Mesothelial cell of epicardium (in vitro differentiated cells): ENCODE data around the gene CUEDC2. TPM values are rescaled to one million over a fixed set of nuclear protein-coding genes. Genes with fewer than 3 reads are reported as not detected.

ENCODE experiments used
- DNase-seq, 2 experiments: peaks; one replicate each; pipeline ENCODE4 v3.0.0; 2021; ENCODE audit warnings: low spot score in 2 of 2; ENCODE audit not compliant: unreplicated experiment in 2 of 2
- H3K27ac Mint-ChIP-seq: 2 replicates; pipeline ENCODE4 v1.8.0; 2021; ENCODE audit warnings: mixed read lengths
- H3K27me3 Mint-ChIP-seq: 2 replicates; pipeline ENCODE4 v1.8.0; 2021; ENCODE audit warnings: low read depth, mixed read lengths
- H3K36me3 Mint-ChIP-seq: 2 replicates; pipeline ENCODE4 v1.8.0; 2021; ENCODE audit warnings: mixed read lengths
- H3K4me1 Mint-ChIP-seq: 2 replicates; pipeline ENCODE4 v1.8.0; 2021; ENCODE audit warnings: mixed read lengths
- H3K4me3 Mint-ChIP-seq: 2 replicates; pipeline ENCODE4 v1.8.0; 2021; ENCODE audit warnings: mild to moderate bottlenecking, moderate library complexity, mixed read lengths
- H3K9me3 Mint-ChIP-seq: 2 replicates; pipeline ENCODE4 v1.8.0; 2021; ENCODE audit warnings: mixed read lengths
- total RNA-seq: library from RNA; stranded (reverse); gene quantifications from 3 replicates; pipeline ENCODE4 v1.2.1, GENCODE V29; 2021
- TF ChIP-seq, protein P1 (sequence below): fragments of 200-600 bp; sonication (generic); IDR thresholded peaks from one replicate; pipeline ENCODE4 v1.5.0; 2021; ENCODE audit warnings: antibody characterized with exemption; ENCODE audit not compliant: unreplicated experiment

CUEDC2 gene
- total RNA-seq, 1 donor from 2014 or later: 75.6 TPM

DNA sequence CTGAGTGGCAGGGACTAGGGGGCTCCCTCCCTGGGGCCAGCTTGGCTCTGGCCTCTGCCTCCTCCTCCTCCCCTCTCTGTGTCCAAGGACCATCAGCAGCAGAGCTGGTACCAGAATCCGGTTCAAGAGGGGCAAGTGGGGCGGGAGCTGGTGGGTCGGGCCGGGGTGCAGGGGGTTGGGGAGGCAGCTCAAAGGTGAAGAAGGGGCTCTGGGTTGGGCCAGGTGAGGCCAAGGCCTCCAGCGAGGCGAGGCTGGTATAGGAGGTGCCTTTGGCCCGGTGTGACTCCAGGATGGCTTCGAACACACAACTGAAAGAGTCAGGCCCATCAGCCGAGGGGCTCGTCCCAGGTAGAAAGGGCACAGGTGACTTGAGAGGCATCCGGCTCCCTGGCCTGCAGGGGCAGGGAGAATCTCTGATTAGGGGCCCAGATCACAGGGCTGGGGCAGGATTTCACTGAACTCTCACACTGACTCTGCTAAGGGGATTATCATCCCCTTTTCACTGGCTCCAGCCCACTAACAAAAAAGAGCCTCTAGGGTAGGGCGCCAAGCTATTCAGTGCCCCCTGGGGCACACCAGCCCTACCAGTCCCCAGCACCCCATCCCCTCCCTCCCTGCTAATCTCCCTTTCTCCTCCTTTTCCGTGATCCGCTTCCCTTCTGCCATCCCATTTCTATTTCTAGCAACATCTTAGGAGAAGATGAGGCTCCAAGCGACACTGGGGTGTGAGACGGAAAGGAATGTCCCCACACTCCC lies 18.4 kb downstream of the CUEDC2 start:
- no peak for DNase-seq
- Mint-ChIP-seq H3K4me1 (peaks cover 21% of the 10 kb centered on the region), H3K9me3 (no peaks in the 10 kb centered on the region), H3K27me3 (peaks cover 90% of the 10 kb centered on the region), H3K36me3 (no peaks in the 10 kb centered on the region), H3K27ac (no peak overlapping the region), H3K4me3 (no peak overlapping the region)
- TF ChIP-seq, protein P1, sequence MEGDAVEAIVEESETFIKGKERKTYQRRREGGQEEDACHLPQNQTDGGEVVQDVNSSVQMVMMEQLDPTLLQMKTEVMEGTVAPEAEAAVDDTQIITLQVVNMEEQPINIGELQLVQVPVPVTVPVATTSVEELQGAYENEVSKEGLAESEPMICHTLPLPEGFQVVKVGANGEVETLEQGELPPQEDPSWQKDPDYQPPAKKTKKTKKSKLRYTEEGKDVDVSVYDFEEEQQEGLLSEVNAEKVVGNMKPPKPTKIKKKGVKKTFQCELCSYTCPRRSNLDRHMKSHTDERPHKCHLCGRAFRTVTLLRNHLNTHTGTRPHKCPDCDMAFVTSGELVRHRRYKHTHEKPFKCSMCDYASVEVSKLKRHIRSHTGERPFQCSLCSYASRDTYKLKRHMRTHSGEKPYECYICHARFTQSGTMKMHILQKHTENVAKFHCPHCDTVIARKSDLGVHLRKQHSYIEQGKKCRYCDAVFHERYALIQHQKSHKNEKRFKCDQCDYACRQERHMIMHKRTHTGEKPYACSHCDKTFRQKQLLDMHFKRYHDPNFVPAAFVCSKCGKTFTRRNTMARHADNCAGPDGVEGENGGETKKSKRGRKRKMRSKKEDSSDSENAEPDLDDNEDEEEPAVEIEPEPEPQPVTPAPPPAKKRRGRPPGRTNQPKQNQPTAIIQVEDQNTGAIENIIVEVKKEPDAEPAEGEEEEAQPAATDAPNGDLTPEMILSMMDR: no peak

DNA sequence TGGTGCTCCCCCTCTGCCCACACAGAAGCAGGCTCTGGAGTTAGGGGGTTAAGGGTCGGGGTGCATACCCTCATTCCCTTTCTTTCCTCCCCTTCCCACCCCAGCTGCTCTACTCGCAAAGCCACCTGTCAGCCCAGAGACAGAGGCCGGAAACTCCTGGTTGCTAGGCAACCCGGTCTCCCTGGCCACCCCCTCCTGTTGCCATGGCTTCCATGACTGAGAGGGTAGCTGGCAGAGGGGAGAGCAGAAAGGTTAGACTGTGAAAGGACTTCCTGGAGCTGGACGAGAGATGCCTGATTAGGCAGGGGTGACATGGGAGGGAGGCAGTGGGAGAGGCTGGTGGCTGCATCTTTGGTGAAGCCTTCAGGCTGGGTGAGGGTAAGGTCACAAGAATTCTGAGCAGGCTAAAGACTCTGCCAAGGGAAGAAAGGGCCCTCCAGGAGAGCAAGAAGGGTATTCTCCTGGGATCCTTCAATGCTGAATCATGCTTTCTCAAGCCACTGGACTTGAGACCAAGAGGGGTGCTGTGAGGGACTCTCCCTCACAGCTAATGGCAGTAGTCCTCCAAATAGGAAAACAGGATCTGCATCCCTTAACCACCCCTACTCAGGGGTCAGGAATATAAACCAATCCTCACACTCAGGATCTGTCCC lies 19.2 kb downstream of the CUEDC2 start:
- H3K27ac Mint-ChIP-seq: no peak overlapping the region
- peaks cover 21% of the 10 kb centered on the region for H3K4me1 Mint-ChIP-seq
- no peaks in the 10 kb centered on the region for H3K9me3 Mint-ChIP-seq
- TF ChIP-seq, protein P1: no peak
- DNase-seq: no peak
- no peaks in the 10 kb centered on the region for H3K36me3 Mint-ChIP-seq
- no peak overlapping the region for H3K4me3 Mint-ChIP-seq
- peaks cover 90% of the 10 kb centered on the region for H3K27me3 Mint-ChIP-seq

DNA sequence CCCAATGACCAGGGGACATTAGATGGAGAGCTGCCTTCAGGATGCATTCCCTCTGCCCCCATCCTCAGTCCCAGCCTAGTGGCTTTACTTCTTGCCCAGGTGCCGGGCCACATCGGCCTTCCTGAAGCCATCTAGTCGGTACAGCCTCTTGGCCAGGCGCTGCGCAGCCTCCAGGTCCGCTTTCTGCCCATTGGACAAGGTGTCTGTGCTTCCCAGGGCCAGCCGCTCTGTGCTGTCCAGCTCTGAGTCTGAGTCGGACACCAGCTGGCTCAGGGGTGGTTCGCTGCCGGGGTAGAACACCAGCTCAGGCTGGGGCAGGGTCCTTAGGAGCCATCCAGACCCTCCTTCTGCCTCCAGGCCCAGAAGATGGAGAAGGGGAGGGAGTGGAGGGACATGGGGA lies 20.1 kb downstream of the CUEDC2 start:
- Mint-ChIP-seq H3K36me3 (no peaks in the 10 kb centered on the region), H3K4me1 (peaks cover 24% of the 10 kb centered on the region), H3K27me3 (peaks cover 90% of the 10 kb centered on the region), H3K9me3 (no peaks in the 10 kb centered on the region), H3K4me3 (no peak overlapping the region), H3K27ac (no peak overlapping the region)
- no peak for DNase-seq
- TF ChIP-seq, protein P1: no peak

DNA sequence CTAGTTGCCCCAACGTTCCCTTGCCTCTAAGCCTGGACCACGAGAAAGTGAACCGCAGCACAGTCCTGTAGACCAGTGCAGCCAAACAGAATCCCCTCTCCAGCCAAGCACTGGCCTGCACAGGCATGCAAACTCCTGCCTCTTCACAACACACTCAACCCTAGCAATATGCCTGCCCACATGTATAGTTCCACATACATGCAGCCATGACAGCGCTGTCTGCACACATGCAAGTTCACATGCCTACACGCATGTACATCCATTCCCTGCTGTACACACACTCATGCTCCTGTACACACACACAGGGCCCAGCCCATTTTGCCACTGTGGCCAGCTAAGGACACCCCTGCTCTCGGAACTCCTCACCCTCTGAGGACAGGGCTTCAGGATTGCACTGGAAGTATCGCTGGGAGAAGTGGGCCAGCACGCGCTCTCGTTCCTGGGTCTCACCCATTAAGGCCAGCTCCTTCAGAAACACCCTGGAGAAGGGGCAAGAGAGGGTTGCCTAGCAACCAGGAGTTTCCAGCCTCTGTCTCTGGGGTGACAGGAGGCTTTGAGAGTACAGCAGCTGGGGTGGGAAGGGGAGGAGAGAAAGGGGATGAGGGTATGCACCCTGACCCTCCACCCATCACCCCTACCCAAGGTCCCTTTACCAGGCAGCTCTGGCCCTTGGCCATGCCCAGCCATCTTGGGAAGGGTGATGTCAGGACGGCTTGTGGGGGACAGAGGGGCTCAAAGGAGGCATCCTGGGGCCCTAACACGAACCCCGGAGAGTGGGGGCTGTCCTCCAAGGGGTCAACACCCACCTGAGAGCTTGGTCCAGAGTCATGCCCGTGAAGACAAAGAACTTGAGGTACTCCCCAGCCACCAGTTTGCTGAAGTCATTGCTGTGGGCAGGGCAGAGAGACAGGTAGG lies 20.8 kb downstream of the CUEDC2 start:
- peaks cover 91% of the 10 kb centered on the region for H3K27me3 Mint-ChIP-seq
- DNase-seq: no peak
- no peaks in the 10 kb centered on the region for H3K36me3 Mint-ChIP-seq
- H3K4me1 Mint-ChIP-seq: peaks cover 24% of the 10 kb centered on the region
- peak overlapping the region; percentile 61 for H3K4me3 Mint-ChIP-seq
- peak overlapping the region; percentile 72 for H3K27ac Mint-ChIP-seq
- TF ChIP-seq, protein P1: no peak
- no peaks in the 10 kb centered on the region for H3K9me3 Mint-ChIP-seq

DNA sequence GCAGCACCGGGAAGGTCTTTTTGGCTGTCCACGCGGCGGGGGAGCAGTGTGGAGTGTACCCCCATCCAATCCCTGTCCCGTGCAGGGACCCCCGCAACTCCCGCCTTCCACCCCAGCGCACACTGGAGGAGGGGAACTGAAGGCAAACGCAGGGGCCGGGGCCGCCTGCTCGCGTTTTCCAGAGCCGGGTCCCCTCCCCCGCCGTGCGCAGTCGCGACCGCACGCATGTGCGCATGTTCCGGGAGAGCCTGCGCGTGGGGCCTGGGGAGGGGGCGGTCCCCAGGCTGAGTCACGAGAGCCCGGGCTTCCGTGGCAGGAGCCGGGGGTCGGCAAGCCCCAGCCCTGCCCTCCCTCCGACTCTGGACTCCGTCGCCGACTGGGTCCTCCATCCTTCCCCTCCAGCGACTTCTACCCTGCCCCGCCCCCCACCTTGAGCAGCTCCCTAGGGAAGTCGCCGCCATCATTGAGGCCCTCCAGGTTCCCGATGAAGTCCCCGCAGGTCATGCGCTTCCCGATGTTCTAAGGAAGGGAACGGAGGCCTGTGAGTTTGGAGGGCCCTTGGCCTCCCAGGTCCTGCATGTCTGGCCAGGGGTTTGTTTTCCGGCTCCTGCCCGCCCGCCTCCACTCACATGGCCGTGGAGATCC lies 21.8 kb downstream of the CUEDC2 start:
- H3K9me3 Mint-ChIP-seq: no peaks in the 10 kb centered on the region
- TF ChIP-seq, protein P1: no peak
- H3K27ac Mint-ChIP-seq: peak overlapping the region; percentile 72
- H3K36me3 Mint-ChIP-seq: no peaks in the 10 kb centered on the region
- H3K4me1 Mint-ChIP-seq: peaks cover 24% of the 10 kb centered on the region
- DNase-seq: peak in 1 of 2 experiments; percentile 77
- peak overlapping the region; percentile 61 for H3K4me3 Mint-ChIP-seq
- peaks cover 91% of the 10 kb centered on the region for H3K27me3 Mint-ChIP-seq
